H1 (cell line): Measurements from ENCODE around the gene EFCAB13. TPM values are rescaled to one million over a fixed set of nuclear protein-coding genes. Genes with fewer than 3 reads are reported as not detected.
A peak's percentile ranks its signal among the peaks of the same experiment; 100 is the strongest.

Source experiments
- CTCF ChIA-PET: fragments of 300-600 bp; sonication (Branson Sonifier 250); formaldehyde crosslinking; loops from one replicate; lab custom pipeline; 2021; ENCODE audit not compliant: partially characterized antibody; lab: Charles Lee
- POLR2A ChIA-PET: fragments of 300-600 bp; sonication (Branson Sonifier 250); formaldehyde crosslinking; loops from one replicate; lab custom pipeline; 2021; ENCODE audit warnings: inconsistent platforms; ENCODE audit not compliant: partially characterized antibody; lab: Charles Lee
- DNase-seq, 2 experiments: peaks; one replicate each; pipeline versions ENCODE4 v3.0.0 to v3.0.0-alpha.2; 2010 to 2022; ENCODE audit warnings: low spot score in 2 of 2, low read depth in 1 of 2, mixed read lengths in 1 of 2
- FAIRE-seq: peaks from 2 replicates; lab custom pipeline; 2011; peaks lifted over from hg19 to GRCh38; lab: Jason Lieb, UNC
- H2AFZ ChIP-seq: 2 replicates; pipeline ENCODE4 v1.8.1; 2012; ENCODE audit warnings: low read length, inconsistent platforms
- H2AK5ac ChIP-seq: 2 replicates; pipeline ENCODE4 v1.6.1; 2013; ENCODE audit warnings: low read depth, low read length
- H2BK120ac ChIP-seq: replicated peaks from 2 replicates; pipeline ENCODE3; 2013; ENCODE audit warnings: low read depth, low read length, inconsistent platforms
- H2BK12ac ChIP-seq: 2 replicates; pipeline ENCODE4 v1.6.1; 2013; ENCODE audit warnings: low read depth, low read length
- H2BK15ac ChIP-seq: 2 replicates; pipeline ENCODE4 v1.6.1; 2013; ENCODE audit warnings: low read length
- H2BK20ac ChIP-seq: 2 replicates; pipeline ENCODE4 v1.6.1; 2013; ENCODE audit warnings: low read length
- H2BK5ac ChIP-seq: 2 replicates; pipeline ENCODE4 v1.6.1; 2013; ENCODE audit warnings: low read depth, low read length
- H3K14ac ChIP-seq: 2 replicates; pipeline ENCODE4 v1.6.1; 2013; ENCODE audit warnings: inconsistent platforms; ENCODE audit not compliant: insufficient read length
- H3K18ac ChIP-seq: 2 replicates; pipeline ENCODE4 v1.6.1; 2013; ENCODE audit warnings: low read length; ENCODE audit errors: extremely low read depth
- H3K23ac ChIP-seq: 2 replicates; pipeline ENCODE4 v1.6.1; 2013; ENCODE audit warnings: inconsistent platforms; ENCODE audit not compliant: insufficient read length
- H3K23me2 ChIP-seq: 2 replicates; pipeline ENCODE4 v1.6.1; 2013; ENCODE audit warnings: low read depth, low read length
- H3K27ac ChIP-seq: 2 replicates; pipeline ENCODE4 v1.6.1; 2011; ENCODE audit warnings: low read depth, low read length, inconsistent platforms
- H3K27me3 ChIP-seq, 4 experiments: replicated peaks in 1 of 4; 1 replicate in 1 of 4; 2 replicates in 3 of 4; pipeline versions ENCODE4 v1.6.1 to v1.8.1; 2011 to 2013; ENCODE audit warnings: low read length in 3 of 4, mild to moderate bottlenecking in 3 of 4, inconsistent platforms in 2 of 4, mixed read lengths in 2 of 4, moderate library complexity in 1 of 4; ENCODE audit not compliant: control insufficient read depth in 3 of 4, insufficient read depth in 3 of 4; ENCODE audit errors: extremely low read depth in 1 of 4
- H3K36me3 ChIP-seq, 4 experiments: 2 replicates each; pipeline versions ENCODE4 v1.6.1 to v1.8.1; 2011 to 2013; ENCODE audit warnings: mild to moderate bottlenecking in 4 of 4, low read length in 3 of 4, moderate library complexity in 2 of 4, control low read depth in 1 of 4, inconsistent platforms in 1 of 4; ENCODE audit not compliant: insufficient read depth in 4 of 4, control insufficient read depth in 2 of 4
- H3K4ac ChIP-seq: replicated peaks from 2 replicates; pipeline ENCODE3; 2013; ENCODE audit warnings: low read length, low read depth, mixed read lengths, inconsistent platforms; ENCODE audit not compliant: insufficient read length
- H3K4me1 ChIP-seq, 4 experiments: replicated peaks in 1 of 4; 1 replicate in 1 of 4; 2 replicates in 3 of 4; pipeline versions ENCODE4 v1.6.1 to v1.8.1; 2011 to 2013; ENCODE audit warnings: low read length in 3 of 4, inconsistent platforms in 2 of 4, mixed read lengths in 1 of 4; ENCODE audit not compliant: insufficient read depth in 4 of 4, control insufficient read depth in 3 of 4
- H3K4me2 ChIP-seq, 2 experiments: 2 replicates each; pipeline versions ENCODE4 v1.6.1 to v1.8.1; 2011 to 2013; ENCODE audit warnings: low read depth in 2 of 2, low read length in 2 of 2, control low read depth in 1 of 2, inconsistent platforms in 1 of 2, mild to moderate bottlenecking in 1 of 2; ENCODE audit not compliant: insufficient read depth in 1 of 2
- H3K4me3 ChIP-seq, 4 experiments: fragments of 200-600, 300-600 bp in 1 of 4; sonication (generic), shearing (Covaris generic), sonication (Bioruptor Twin) in 1 of 4; 2 replicates each; pipeline versions ENCODE4 v1.5.1 to v1.8.1; 2011 to 2016; ENCODE audit warnings: low read length in 4 of 4, low read depth in 3 of 4, control low read depth in 2 of 4, inconsistent platforms in 2 of 4, mild to moderate bottlenecking in 2 of 4, mixed read lengths in 1 of 4, moderate library complexity in 1 of 4; ENCODE audit not compliant: insufficient read depth in 2 of 4; ENCODE audit errors: extremely low read depth in 1 of 4
- H3K56ac ChIP-seq: replicated peaks from 2 replicates; pipeline ENCODE3; 2013; ENCODE audit warnings: low read depth, mild to moderate bottlenecking, mixed read lengths, low read length, inconsistent platforms; ENCODE audit not compliant: insufficient read length
- H3K79me1 ChIP-seq: 2 replicates; pipeline ENCODE4 v1.6.1; 2013; ENCODE audit warnings: low read depth, low read length, control low read depth
- H3K79me2 ChIP-seq, 2 experiments: 2 replicates each; pipeline versions ENCODE4 v1.6.1 to v1.8.1; 2012 to 2013; ENCODE audit warnings: low read length in 2 of 2, mild to moderate bottlenecking in 2 of 2, inconsistent platforms in 1 of 2; ENCODE audit not compliant: insufficient read depth in 2 of 2, control insufficient read depth in 1 of 2
- H3K9ac ChIP-seq, 4 experiments: replicated peaks in 1 of 4; 1 replicate in 1 of 4; 2 replicates in 3 of 4; pipeline versions ENCODE4 v1.6.1 to v1.8.1; 2011 to 2013; ENCODE audit warnings: low read depth in 3 of 4, low read length in 3 of 4, control low read depth in 2 of 4, mild to moderate bottlenecking in 2 of 4, moderate library complexity in 2 of 4, inconsistent platforms in 1 of 4; ENCODE audit errors: extremely low read depth in 1 of 4
- H3K9me3 ChIP-seq, 2 experiments: 2 replicates each; pipeline versions ENCODE4 v1.6.1 to v1.8.1; 2012 to 2013; ENCODE audit warnings: mild to moderate bottlenecking in 2 of 2, moderate library complexity in 2 of 2, control low read depth in 1 of 2, inconsistent platforms in 1 of 2, low read depth in 1 of 2, low read length in 1 of 2, mixed read lengths in 1 of 2; ENCODE audit not compliant: insufficient read depth in 2 of 2
- H4K20me1 ChIP-seq, 2 experiments: replicated peaks in 1 of 2; 2 replicates each; pipeline versions ENCODE3 to v1.8.1; 2011 to 2013; ENCODE audit warnings: inconsistent platforms in 2 of 2, low read length in 2 of 2, mild to moderate bottlenecking in 1 of 2; ENCODE audit not compliant: insufficient read depth in 2 of 2, control insufficient read depth in 1 of 2
- H4K5ac ChIP-seq: 2 replicates; pipeline ENCODE4 v1.6.1; 2013; ENCODE audit warnings: low read length, low read depth, mixed read lengths, inconsistent platforms; ENCODE audit not compliant: insufficient read length
- H4K8ac ChIP-seq: 2 replicates; pipeline ENCODE4 v1.8.0; 2013; ENCODE audit warnings: mild to moderate bottlenecking, moderate library complexity, low read length, inconsistent platforms; ENCODE audit not compliant: insufficient read depth; ENCODE audit errors: extremely low read depth
- H4K91ac ChIP-seq: replicated peaks from 2 replicates; pipeline ENCODE3; 2013; ENCODE audit warnings: low read length, mixed read lengths, inconsistent platforms; ENCODE audit not compliant: insufficient read length
- ATF2 ChIP-seq: IDR thresholded peaks from 2 replicates; pipeline ENCODE4 v1.6.1; 2012; ENCODE audit warnings: low read length, inconsistent platforms
- BCL11A ChIP-seq, 2 experiments: IDR thresholded peaks; one replicate each; pipeline ENCODE4 v1.6.1; 2011; ENCODE audit warnings: low read depth in 2 of 2, low read length in 2 of 2, mild to moderate bottlenecking in 2 of 2
- BRCA1 ChIP-seq: IDR thresholded peaks from 2 replicates; pipeline ENCODE4 v1.6.1; 2012; ENCODE audit warnings: low read depth, low read length, improper control_type of control experiment
- CREB1 ChIP-seq: IDR thresholded peaks from 2 replicates; pipeline ENCODE4 v1.6.1; 2012; ENCODE audit warnings: inconsistent platforms
- EGR1 ChIP-seq: IDR thresholded peaks from 2 replicates; pipeline ENCODE4 v1.6.1; 2011; ENCODE audit warnings: low read depth, low read length, borderline replicate concordance
- HDAC2 ChIP-seq, 2 experiments: fragments of 300-600 bp in 1 of 2; sonication (generic) in 1 of 2; IDR thresholded peaks; 2 replicates each; pipeline ENCODE4 v1.6.1; 2011 to 2012; ENCODE audit warnings: low read depth in 2 of 2, low read length in 2 of 2, mild to moderate bottlenecking in 2 of 2, moderate library complexity in 2 of 2, borderline replicate concordance in 1 of 2, inconsistent platforms in 1 of 2
- JUND ChIP-seq: IDR thresholded peaks from 2 replicates; pipeline ENCODE4 v1.6.1; 2011; ENCODE audit warnings: mild to moderate bottlenecking, improper control_type of control experiment, low read length
- KDM4A ChIP-seq: IDR thresholded peaks from one replicate; pipeline ENCODE4 v1.7.1; 2012; ENCODE audit warnings: low read depth, mild to moderate bottlenecking, moderate library complexity, low read length, inconsistent platforms; ENCODE audit not compliant: severe bottlenecking
- KDM5A ChIP-seq: fragments of 200-600 bp; IDR thresholded peaks from 2 replicates; pipeline ENCODE4 v1.7.1; 2012; ENCODE audit warnings: mild to moderate bottlenecking, low read length, inconsistent platforms, mixed read lengths
- RAD21 ChIP-seq, 2 experiments: IDR thresholded peaks in 1 of 2; conservative IDR thresholded peaks in 1 of 2; 2 replicates each; pipeline ENCODE4 v1.6.1; 2011; ENCODE audit warnings: low read depth in 2 of 2, low read length in 2 of 2, improper control_type of control experiment in 1 of 2, inconsistent platforms in 1 of 2, mild to moderate bottlenecking in 1 of 2, moderate library complexity in 1 of 2
- SRF ChIP-seq: IDR thresholded peaks from 2 replicates; pipeline ENCODE4 v1.6.1; 2011; ENCODE audit warnings: mild to moderate bottlenecking, low read depth, low read length, moderate library complexity
- WGBS, 2 experiments: shearing (Covaris generic) in 1 of 2; methylation state at CpG; one replicate each; pipeline versions ENCODE4 v1.1.6 to v1.1.7; 2013 to 2015; ENCODE audit warnings: low lambda C conversion rate in 2 of 2, mixed read lengths in 2 of 2, inconsistent platforms in 1 of 2, low coverage in 1 of 2, missing lambda C conversion rate in 1 of 2; ENCODE audit not compliant: insufficient replicate concordance in 2 of 2, insufficient coverage in 1 of 2, insufficient read length in 1 of 2; ENCODE audit errors: extremely low coverage in 1 of 2, missing lambda C conversion rate in 1 of 2; 5-methylcytosine and 5-hydroxymethylcytosine counted together
- polyA plus RNA-seq, 7 experiments: library from polyadenylated mRNA; depleted of rRNA in 3 of 7; stranded (reverse) in 5 of 7; unstranded in 2 of 7; fragments of >200 nt in 5 of 7; fragments of 200-250 nt in 2 of 7; gene quantifications; 1 replicate in 5 of 7; 2 replicates in 1 of 7; 4 replicates in 1 of 7; pipeline versions ENCODE4 v1.2.1 to v1.2.3, GENCODE V29; 2011 to 2013; ENCODE audit warnings: missing spikeins in 2 of 7, mixed read lengths in 2 of 7
- total RNA-seq: library from RNA; stranded (reverse); fragmentation: NEBNext Ultra II Directional; extraction: Animal tissue kit (Norgen Biotek cat#: 25700); gene quantifications from 2 replicates; pipeline ENCODE4 v1.2.1, GENCODE V29; 2021

The EFCAB13 gene
- total and polyA plus RNA-seq, 2 of the 8 experiments (the other 6 are each of a cell fraction or from before 2014, with no cell fraction given) = 0.12 to 2.0 TPM

GRCh38 chr17:47288531-47289116, 35.1 kb upstream of the EFCAB13 start:
- Histone ChIP-seq H2BK5ac (no peak overlapping the region), H3K9ac (no peak overlapping the region), H4K8ac (no peak overlapping the region), H3K18ac (no peak overlapping the region), H3K9me3 (no peaks in the 10 kb centered on the region), H2AFZ (no peak overlapping the region), H3K23ac (no peak overlapping the region), H3K79me2 (no peaks in the 10 kb centered on the region), H2BK15ac (no peak overlapping the region), H2BK120ac (no peak overlapping the region), H3K36me3 (no peaks in the 10 kb centered on the region), H4K5ac (no peak overlapping the region), H3K4me1 (no peaks in the 10 kb centered on the region; a peak in 1 of 7 replicates), H3K4me2 (no peak overlapping the region), H3K79me1 (0 out of 2 replicates have a peak, but pooled peaks cover 2% of the 10 kb centered on the region), H3K4me3 (no peak overlapping the region), H3K27me3 (peaks cover 0 to 2% (median 0%) of the 10 kb centered on the region in 4 experiments; a peak in 1 of 7 replicates), H3K27ac (no peak overlapping the region), H3K56ac (no peak overlapping the region), H3K4ac (no peak overlapping the region), H2BK20ac (no peak overlapping the region), H2AK5ac (no peak overlapping the region), H3K23me2 (no peaks in the 10 kb centered on the region), H4K91ac (no peak overlapping the region), H4K20me1 (no peaks in the 10 kb centered on the region), H3K14ac (no peak overlapping the region), H2BK12ac (peak overlapping the region; percentile 46; the same call in 1 of the 2 replicates)
- no peak for DNase-seq
- WGBS, 2 experiments = 87% methylated on average over 6 of the region's 6 CpGs; no CpG with 5 or more reads in 1 of the 2 experiments
- FAIRE-seq = no peak
- ChIA-PET CTCF (interaction anchor here (0.7 to 1.7 kb wide), 5 partner anchors 11 to 106 kb away, joined by 3 to 6 read pairs (median 3); no protein-coding TSS in a partner anchor), POLR2A (interaction anchor here (0.7 to 1.3 kb wide), 2 partner anchors 12 to 526 kb away, joined by 3 read pairs; no protein-coding TSS in a partner anchor)
- TF ChIP-seq RAD21 (IDR thresholded peaks at IDR 0.05 in 1 of 2, conservative IDR thresholded peaks at IDR 0.05 in 1 of 2; ENCODE audit: low read depth in 2 of 2, low read length in 2 of 2) (no peak), KDM5A (no peak), HDAC2 (IDR thresholded peaks at IDR 0.05; ENCODE audit: borderline replicate concordance in 1 of 2, low read depth in 2 of 2, low read length in 2 of 2) (no peak), SRF (no peak), CREB1 (no peak), ATF2 (no peak), JUND (no peak), KDM4A (no peak), EGR1 (no peak), BRCA1 (no peak), BCL11A (IDR thresholded peaks at IDR 0.05; ENCODE audit: low read depth in 2 of 2, low read length in 2 of 2) (no peak)
